ENCODE measurements around the gene ZNF227.
A peak's percentile ranks its signal among the peaks of the same experiment; 100 is the strongest.
"Not testable (repeated sequence)": the region's sequence is repeated elsewhere in the genome, so short reads cannot be mapped to it uniquely, and the experiment has no call there.

ZNF227 gene

DNA sequence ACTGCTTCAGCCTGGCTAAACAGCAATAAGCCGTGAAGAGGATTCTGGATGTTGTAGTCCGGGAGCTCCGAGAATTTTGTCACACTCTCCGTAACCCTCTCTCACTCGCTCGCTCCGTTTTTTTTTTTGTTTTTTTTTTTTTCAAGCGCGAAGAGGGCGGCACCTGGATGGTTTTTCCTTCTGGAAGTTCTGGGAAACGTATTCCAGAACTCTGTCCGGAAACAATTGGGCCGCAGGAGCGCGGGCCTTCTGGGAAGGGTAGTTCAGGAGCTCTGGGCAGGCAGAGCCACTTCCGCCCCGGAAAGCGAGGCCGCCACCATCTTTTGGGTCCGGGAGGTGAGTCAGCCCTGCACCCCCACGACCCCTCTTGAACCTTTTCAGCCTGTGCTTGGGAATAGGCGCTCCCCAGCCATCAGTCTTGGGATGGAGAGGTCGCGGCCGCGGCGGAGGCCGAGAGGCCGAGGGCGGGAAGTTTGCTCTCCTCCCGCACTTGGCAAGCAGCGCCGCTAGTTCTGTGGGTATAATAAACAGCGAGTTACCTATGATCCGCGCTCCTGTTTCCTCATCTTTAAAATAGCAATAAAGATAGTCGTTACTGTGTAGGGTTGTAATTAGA lies at the start of gene ZNF227:
ZNF227 (plus strand) TSS at position 283 of the 616 bp plus-strand sequence. CDS start 5,261 bp downstream, outside the sequence.
- H3K36me3 ChIP-seq (ENCODE audit: control insufficient read depth, insufficient read depth, low read length): peaks cover 5% of the 10 kb centered on the region
- peak within 1 kb of the TSS; percentile 82 for H3K4me3 ChIP-seq (ENCODE audit: low read length)
- peak within 1 kb of the TSS; percentile 76 for H3K9ac ChIP-seq (ENCODE audit: low read length)
- peak within 1 kb of the TSS; percentile 91 for H3K27ac ChIP-seq (ENCODE audit: low read depth, low read length)
- peaks cover 6% of the 10 kb centered on the region for H3K4me1 ChIP-seq (ENCODE audit: control insufficient read depth, insufficient read depth, low read length)
- H3K27me3 ChIP-seq (ENCODE audit: control insufficient read depth, insufficient read depth, low read length): no peaks in the 10 kb centered on the region

- Histone ChIP-seq H3K4me3 (ENCODE audit: low read length) (peak overlapping the region; percentile 90), H3K9ac (ENCODE audit: low read length) (no peak overlapping the region), H3K4me1 (ENCODE audit: control insufficient read depth, insufficient read depth, low read length) (peaks cover 4% of the 10 kb centered on the region), H3K27me3 (ENCODE audit: control insufficient read depth, insufficient read depth, low read length) (no peaks in the 10 kb centered on the region), H3K36me3 (ENCODE audit: control insufficient read depth, insufficient read depth, low read length) (peaks cover 12% of the 10 kb centered on the region), H3K27ac (ENCODE audit: low read depth, low read length) (no peak overlapping the region)
Observed at GRCh38 chr19:44163789-44164188, 48.5 kb upstream of the ZNF227 start.

- Histone ChIP-seq H3K9ac (ENCODE audit: low read length) (no peak overlapping the region), H3K27me3 (ENCODE audit: control insufficient read depth, insufficient read depth, low read length) (no peaks in the 10 kb centered on the region), H3K4me1 (ENCODE audit: control insufficient read depth, insufficient read depth, low read length) (peaks cover 4% of the 10 kb centered on the region), H3K4me3 (ENCODE audit: low read length) (peak overlapping the region; percentile 90), H3K27ac (ENCODE audit: low read depth, low read length) (peak overlapping the region; percentile 90), H3K36me3 (ENCODE audit: control insufficient read depth, insufficient read depth, low read length) (peaks cover 12% of the 10 kb centered on the region)
Observed at GRCh38 chr19:44164327-44164672, 48.0 kb upstream of the ZNF227 start.

GRCh38 chr19:44164673-44165512 lies 47.4 kb upstream of the ZNF227 start, which contains the start of gene ZNF226:
TSS of gene ZNF226 (plus strand) at chr19:44165100. CDS start at chr19:44170081, 4,981 bp downstream.
- Histone ChIP-seq H3K4me3 (ENCODE audit: low read length) (peak within 1 kb of the TSS; percentile 90), H3K27me3 (ENCODE audit: control insufficient read depth, insufficient read depth, low read length) (no peaks in the 10 kb centered on the region), H3K27ac (ENCODE audit: low read depth, low read length) (peak within 1 kb of the TSS; percentile 90), H3K36me3 (ENCODE audit: control insufficient read depth, insufficient read depth, low read length) (peaks cover 17% of the 10 kb centered on the region), H3K4me1 (ENCODE audit: control insufficient read depth, insufficient read depth, low read length) (peaks cover 4% of the 10 kb centered on the region), H3K9ac (ENCODE audit: low read length) (peak within 1 kb of the TSS; percentile 63)

- H3K9ac ChIP-seq (ENCODE audit: low read length); H3K4me1 ChIP-seq (ENCODE audit: control insufficient read depth, insufficient read depth, low read length); H3K4me3 ChIP-seq (ENCODE audit: low read length); H3K27ac ChIP-seq (ENCODE audit: low read depth, low read length); H3K27me3 ChIP-seq (ENCODE audit: control insufficient read depth, insufficient read depth, low read length): not testable (repeated sequence)
- H3K36me3 ChIP-seq (ENCODE audit: control insufficient read depth, insufficient read depth, low read length): peaks cover 64% of the 10 kb centered on the region
Observed at GRCh38 chr19:44170660-44171059, 41.7 kb upstream of the ZNF227 start.

DNA sequence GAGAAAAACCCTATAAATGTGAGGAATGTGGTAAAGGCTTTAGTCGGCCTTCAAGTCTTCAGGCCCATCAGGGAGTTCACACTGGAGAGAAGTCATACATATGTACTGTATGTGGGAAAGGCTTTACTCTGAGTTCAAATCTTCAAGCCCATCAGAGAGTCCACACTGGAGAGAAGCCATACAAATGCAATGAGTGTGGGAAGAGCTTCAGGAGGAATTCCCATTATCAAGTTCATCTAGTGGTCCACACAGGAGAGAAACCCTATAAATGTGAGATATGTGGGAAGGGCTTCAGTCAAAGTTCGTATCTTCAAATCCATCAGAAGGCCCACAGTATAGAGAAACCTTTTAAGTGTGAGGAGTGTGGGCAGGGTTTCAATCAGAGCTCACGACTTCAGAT lies 35.7 kb upstream of the ZNF227 start:
- Histone ChIP-seq H3K27ac (ENCODE audit: low read depth, low read length) (no peak overlapping the region), H3K4me1 (ENCODE audit: control insufficient read depth, insufficient read depth, low read length) (no peaks in the 10 kb centered on the region), H3K9ac (ENCODE audit: low read length) (no peak overlapping the region), H3K36me3 (ENCODE audit: control insufficient read depth, insufficient read depth, low read length) (peaks cover 50% of the 10 kb centered on the region), H3K4me3 (ENCODE audit: low read length) (no peak overlapping the region), H3K27me3 (ENCODE audit: control insufficient read depth, insufficient read depth, low read length) (no peaks in the 10 kb centered on the region)

- Histone ChIP-seq H3K36me3 (ENCODE audit: control insufficient read depth, insufficient read depth, low read length) (peaks cover 7% of the 10 kb centered on the region), H3K4me1 (ENCODE audit: control insufficient read depth, insufficient read depth, low read length) (no peaks in the 10 kb centered on the region), H3K4me3 (ENCODE audit: low read length) (no peak overlapping the region), H3K27ac (ENCODE audit: low read depth, low read length) (no peak overlapping the region), H3K27me3 (ENCODE audit: control insufficient read depth, insufficient read depth, low read length) (no peaks in the 10 kb centered on the region), H3K9ac (ENCODE audit: low read length) (no peak overlapping the region)
Observed at GRCh38 chr19:44180968-44181367, 31.4 kb upstream of the ZNF227 start.

DNA sequence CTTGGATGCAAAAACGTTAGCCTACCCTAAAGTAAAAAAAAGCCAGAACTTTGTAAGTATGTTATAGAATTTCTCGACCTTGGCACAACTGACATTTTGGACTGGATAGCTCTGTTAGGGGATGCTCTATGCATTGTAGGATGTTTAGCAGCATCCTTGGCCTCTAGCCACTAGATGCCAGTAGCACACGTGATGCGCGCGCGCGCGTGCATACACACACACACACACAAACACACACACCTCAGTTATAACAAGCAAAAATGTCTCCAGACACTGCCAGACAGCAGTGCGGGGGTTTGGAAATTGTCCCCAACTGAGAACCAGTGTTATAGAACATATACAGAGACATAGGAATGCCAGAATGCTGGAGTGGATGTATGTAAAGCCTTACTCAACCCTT lies 30.2 kb upstream of the ZNF227 start:
- Histone ChIP-seq H3K4me1 (ENCODE audit: control insufficient read depth, insufficient read depth, low read length) (no peaks in the 10 kb centered on the region), H3K36me3 (ENCODE audit: control insufficient read depth, insufficient read depth, low read length) (no peaks in the 10 kb centered on the region), H3K27ac (ENCODE audit: low read depth, low read length) (no peak overlapping the region), H3K27me3 (ENCODE audit: control insufficient read depth, insufficient read depth, low read length) (no peaks in the 10 kb centered on the region), H3K4me3 (ENCODE audit: low read length) (no peak overlapping the region), H3K9ac (ENCODE audit: low read length) (no peak overlapping the region)

- Histone ChIP-seq H3K27me3 (ENCODE audit: control insufficient read depth, insufficient read depth, low read length) (no peaks in the 10 kb centered on the region), H3K36me3 (ENCODE audit: control insufficient read depth, insufficient read depth, low read length) (no peaks in the 10 kb centered on the region), H3K9ac (ENCODE audit: low read length) (no peak overlapping the region), H3K4me1 (ENCODE audit: control insufficient read depth, insufficient read depth, low read length) (no peaks in the 10 kb centered on the region), H3K4me3 (ENCODE audit: low read length) (no peak overlapping the region), H3K27ac (ENCODE audit: low read depth, low read length) (no peak overlapping the region)
Observed at GRCh38 chr19:44190020-44190419, 22.3 kb upstream of the ZNF227 start.

- Histone ChIP-seq H3K36me3 (ENCODE audit: control insufficient read depth, insufficient read depth, low read length) (no peaks in the 10 kb centered on the region), H3K4me1 (ENCODE audit: control insufficient read depth, insufficient read depth, low read length) (no peaks in the 10 kb centered on the region), H3K4me3 (ENCODE audit: low read length) (no peak overlapping the region), H3K9ac (ENCODE audit: low read length) (no peak overlapping the region), H3K27ac (ENCODE audit: low read depth, low read length) (no peak overlapping the region), H3K27me3 (ENCODE audit: control insufficient read depth, insufficient read depth, low read length) (no peaks in the 10 kb centered on the region)
Observed at GRCh38 chr19:44192127-44192526, 20.2 kb upstream of the ZNF227 start.

GRCh38 chr19:44196772-44197171 lies 15.6 kb upstream of the ZNF227 start:
- Histone ChIP-seq H3K4me3 (ENCODE audit: low read length) (no peak overlapping the region), H3K9ac (ENCODE audit: low read length) (no peak overlapping the region), H3K27me3 (ENCODE audit: control insufficient read depth, insufficient read depth, low read length) (no peaks in the 10 kb centered on the region), H3K36me3 (ENCODE audit: control insufficient read depth, insufficient read depth, low read length) (no peaks in the 10 kb centered on the region), H3K4me1 (ENCODE audit: control insufficient read depth, insufficient read depth, low read length) (no peaks in the 10 kb centered on the region), H3K27ac (ENCODE audit: low read depth, low read length) (no peak overlapping the region)

GRCh38 chr19:44202470-44202869 lies 9.9 kb upstream of the ZNF227 start:
- Histone ChIP-seq H3K4me3 (ENCODE audit: low read length) (no peak overlapping the region), H3K36me3 (ENCODE audit: control insufficient read depth, insufficient read depth, low read length) (no peaks in the 10 kb centered on the region)

DNA sequence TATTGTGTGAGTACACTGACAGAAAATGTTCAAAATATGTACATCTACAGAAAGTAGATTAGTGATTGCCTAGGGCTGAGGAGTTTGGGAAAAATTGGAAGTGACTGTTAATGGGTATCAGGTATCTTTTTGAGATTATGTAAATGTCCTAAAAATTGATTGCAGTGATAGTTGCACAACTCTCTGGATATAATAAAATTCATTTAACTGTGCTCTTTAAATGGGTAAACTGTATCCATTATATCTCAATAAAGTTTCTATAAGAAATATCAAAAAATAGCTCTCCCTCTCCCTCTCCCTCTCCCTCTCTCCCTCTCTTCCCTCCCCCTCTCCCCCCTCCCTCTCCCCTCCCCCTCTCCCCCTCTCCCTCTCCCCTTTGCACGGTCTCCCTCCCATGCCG lies 9.4 kb upstream of the ZNF227 start:
- no peaks in the 10 kb centered on the region for H3K27me3 ChIP-seq (ENCODE audit: control insufficient read depth, insufficient read depth, low read length)
- H3K4me1 ChIP-seq (ENCODE audit: control insufficient read depth, insufficient read depth, low read length): no peaks in the 10 kb centered on the region
- no peak overlapping the region for H3K4me3 ChIP-seq (ENCODE audit: low read length)
- H3K27ac ChIP-seq (ENCODE audit: low read depth, low read length): no peak overlapping the region
- no peaks in the 10 kb centered on the region for H3K36me3 ChIP-seq (ENCODE audit: control insufficient read depth, insufficient read depth, low read length)
- H3K9ac ChIP-seq (ENCODE audit: low read length): no peak overlapping the region

More at GRCh38 chr19:44202470-44202869, 9.9 kb upstream of the ZNF227 start:
- Histone ChIP-seq H3K4me1 (ENCODE audit: control insufficient read depth, insufficient read depth, low read length) (no peaks in the 10 kb centered on the region), H3K9ac (ENCODE audit: low read length) (no peak overlapping the region), H3K27me3 (ENCODE audit: control insufficient read depth, insufficient read depth, low read length) (no peaks in the 10 kb centered on the region), H3K27ac (ENCODE audit: low read depth, low read length) (no peak overlapping the region)

Measured in rectal smooth muscle tissue (tissue), 1 donor.